ENCODE results near the gene TTC21A.

DNA sequence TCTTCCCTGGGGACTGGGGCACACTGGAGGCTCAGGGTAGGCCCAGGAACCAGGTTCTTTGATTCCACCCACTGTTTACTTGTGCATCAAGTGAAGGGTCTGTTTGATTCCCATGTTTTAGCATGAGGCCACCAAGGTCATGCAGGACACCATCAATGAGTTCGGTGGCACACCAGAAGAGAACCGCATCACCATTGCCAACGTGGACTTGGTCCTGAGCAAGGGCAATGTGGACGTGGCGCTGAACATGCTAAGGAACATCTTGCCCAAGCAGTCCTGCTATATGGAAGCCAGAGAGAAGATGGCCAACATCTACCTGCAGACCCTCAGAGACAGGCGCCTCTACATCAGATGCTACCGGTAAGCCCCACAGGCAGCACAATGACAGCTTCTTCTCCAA is 21.5 kb downstream of the TTC21A start:
- TF ChIP-seq, protein P1, sequence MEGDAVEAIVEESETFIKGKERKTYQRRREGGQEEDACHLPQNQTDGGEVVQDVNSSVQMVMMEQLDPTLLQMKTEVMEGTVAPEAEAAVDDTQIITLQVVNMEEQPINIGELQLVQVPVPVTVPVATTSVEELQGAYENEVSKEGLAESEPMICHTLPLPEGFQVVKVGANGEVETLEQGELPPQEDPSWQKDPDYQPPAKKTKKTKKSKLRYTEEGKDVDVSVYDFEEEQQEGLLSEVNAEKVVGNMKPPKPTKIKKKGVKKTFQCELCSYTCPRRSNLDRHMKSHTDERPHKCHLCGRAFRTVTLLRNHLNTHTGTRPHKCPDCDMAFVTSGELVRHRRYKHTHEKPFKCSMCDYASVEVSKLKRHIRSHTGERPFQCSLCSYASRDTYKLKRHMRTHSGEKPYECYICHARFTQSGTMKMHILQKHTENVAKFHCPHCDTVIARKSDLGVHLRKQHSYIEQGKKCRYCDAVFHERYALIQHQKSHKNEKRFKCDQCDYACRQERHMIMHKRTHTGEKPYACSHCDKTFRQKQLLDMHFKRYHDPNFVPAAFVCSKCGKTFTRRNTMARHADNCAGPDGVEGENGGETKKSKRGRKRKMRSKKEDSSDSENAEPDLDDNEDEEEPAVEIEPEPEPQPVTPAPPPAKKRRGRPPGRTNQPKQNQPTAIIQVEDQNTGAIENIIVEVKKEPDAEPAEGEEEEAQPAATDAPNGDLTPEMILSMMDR (IDR thresholded peaks at IDR 0.05 in 2 of 3, conservative IDR thresholded peaks at IDR 0.05 in 1 of 3; ENCODE audit: borderline replicate concordance in 1 of 3, insufficient read depth in 1 of 3, low read depth in 2 of 3, low read length in 2 of 3): no peak
- TF ChIP-seq, protein P2, sequence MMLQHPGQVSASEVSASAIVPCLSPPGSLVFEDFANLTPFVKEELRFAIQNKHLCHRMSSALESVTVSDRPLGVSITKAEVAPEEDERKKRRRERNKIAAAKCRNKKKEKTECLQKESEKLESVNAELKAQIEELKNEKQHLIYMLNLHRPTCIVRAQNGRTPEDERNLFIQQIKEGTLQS (IDR thresholded peaks at IDR 0.05): no peak
- TF ChIP-seq, protein P3, sequence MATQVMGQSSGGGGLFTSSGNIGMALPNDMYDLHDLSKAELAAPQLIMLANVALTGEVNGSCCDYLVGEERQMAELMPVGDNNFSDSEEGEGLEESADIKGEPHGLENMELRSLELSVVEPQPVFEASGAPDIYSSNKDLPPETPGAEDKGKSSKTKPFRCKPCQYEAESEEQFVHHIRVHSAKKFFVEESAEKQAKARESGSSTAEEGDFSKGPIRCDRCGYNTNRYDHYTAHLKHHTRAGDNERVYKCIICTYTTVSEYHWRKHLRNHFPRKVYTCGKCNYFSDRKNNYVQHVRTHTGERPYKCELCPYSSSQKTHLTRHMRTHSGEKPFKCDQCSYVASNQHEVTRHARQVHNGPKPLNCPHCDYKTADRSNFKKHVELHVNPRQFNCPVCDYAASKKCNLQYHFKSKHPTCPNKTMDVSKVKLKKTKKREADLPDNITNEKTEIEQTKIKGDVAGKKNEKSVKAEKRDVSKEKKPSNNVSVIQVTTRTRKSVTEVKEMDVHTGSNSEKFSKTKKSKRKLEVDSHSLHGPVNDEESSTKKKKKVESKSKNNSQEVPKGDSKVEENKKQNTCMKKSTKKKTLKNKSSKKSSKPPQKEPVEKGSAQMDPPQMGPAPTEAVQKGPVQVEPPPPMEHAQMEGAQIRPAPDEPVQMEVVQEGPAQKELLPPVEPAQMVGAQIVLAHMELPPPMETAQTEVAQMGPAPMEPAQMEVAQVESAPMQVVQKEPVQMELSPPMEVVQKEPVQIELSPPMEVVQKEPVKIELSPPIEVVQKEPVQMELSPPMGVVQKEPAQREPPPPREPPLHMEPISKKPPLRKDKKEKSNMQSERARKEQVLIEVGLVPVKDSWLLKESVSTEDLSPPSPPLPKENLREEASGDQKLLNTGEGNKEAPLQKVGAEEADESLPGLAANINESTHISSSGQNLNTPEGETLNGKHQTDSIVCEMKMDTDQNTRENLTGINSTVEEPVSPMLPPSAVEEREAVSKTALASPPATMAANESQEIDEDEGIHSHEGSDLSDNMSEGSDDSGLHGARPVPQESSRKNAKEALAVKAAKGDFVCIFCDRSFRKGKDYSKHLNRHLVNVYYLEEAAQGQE (IDR thresholded peaks at IDR 0.05; ENCODE audit: low read depth): no peak
- no peak for TF ChIP-seq EZH2 (IDR thresholded peaks at IDR 0.05)
- TF ChIP-seq POLR2A (IDR thresholded peaks at IDR 0.05; ENCODE audit: borderline replicate concordance, extremely low read depth, insufficient read depth, insufficient read length): no peak
- TF ChIP-seq POLR2AphosphoS5 (IDR thresholded peaks at IDR 0.05; ENCODE audit: low read depth, low read length): no peak
- no peak for TF ChIP-seq YY1 (IDR thresholded peaks at IDR 0.05; ENCODE audit: extremely low read depth, insufficient replicate concordance, low read depth, low read length)
- no peak for TF ChIP-seq ZNF274 (IDR thresholded peaks at IDR 0.05; ENCODE audit: low read depth, low read length)

All from HCT116 (cell line).